HCT116 (cell line): ENCODE measurements around the gene ALB. TPM values are rescaled to one million over a fixed set of nuclear protein-coding genes. Genes with fewer than 3 reads are reported as not detected.

ENCODE experiments used
- ATAC-seq: fragments of 200-7000 bp; cut with Tn5 transposase; 2 replicates; pipeline ENCODE4 v1.9.1; 2020; ENCODE audit warnings: mild to moderate bottlenecking, moderate library complexity
- BruUV-seq: library from RNA; stranded (reverse); fragments of 400-500 nt; replicated peaks from 2 replicates; lab custom pipeline; 2021; lab: Mats Ljungman, UMichigan
- CTCF ChIA-PET: fragments of 300-600 bp; sonication (Branson Sonifier 250); formaldehyde crosslinking; loops from one replicate; lab custom pipeline; 2021; ENCODE audit warnings: antibody characterized with exemption; lab: Charles Lee
- POLR2A ChIA-PET: fragments of 300-600, 350-600 bp; sonication (Branson Sonifier 250); formaldehyde crosslinking; loops from one replicate; lab custom pipeline; 2021; ENCODE audit warnings: antibody characterized with exemption; lab: Charles Lee
- RAD21 ChIA-PET, 2 experiments: fragments of 300-600 bp; sonication (Branson Sonifier 250); formaldehyde crosslinking; loops; one replicate each; lab custom pipeline; 2023; ENCODE audit warnings: low total read pairs in 2 of 2; ENCODE audit not compliant: uncharacterized antibody in 2 of 2, unreplicated experiment in 2 of 2, low non-redundant PET in 1 of 2; lab: Charles Lee
- DNase-seq: peaks from one replicate; pipeline ENCODE4 v3.0.0-alpha.2; 2010; ENCODE audit warnings: low read depth, low spot score
- H2AFZ ChIP-seq: fragments of 200-600 bp; shearing (Covaris generic), sonication (generic); 2 replicates; pipeline ENCODE4 v1.6.1; 2017; ENCODE audit warnings: low read depth, mixed run types, mixed read lengths, antibody characterized with exemption, low read length; ENCODE audit not compliant: poor library complexity, severe bottlenecking
- H3K27ac ChIP-seq: 2 replicates; pipeline ENCODE4 v1.5.1; 2012; ENCODE audit warnings: low read depth, low read length
- H3K27me3 ChIP-seq: fragments of 200-600 bp; sonication (generic); 2 replicates; pipeline ENCODE4 v1.6.1; 2016; ENCODE audit warnings: mixed run types, low read length, mixed read lengths; ENCODE audit not compliant: insufficient read depth
- H3K36me3 ChIP-seq, 2 experiments: fragments of 200-500 bp in 1 of 2; fragments of 200-600 bp in 1 of 2; sonication (Bioruptor generic) in 1 of 2; sonication (generic) in 1 of 2; 2 replicates each; pipeline versions ENCODE4 v1.5.1 to v1.6.1; 2014 to 2016; ENCODE audit warnings: low read length in 2 of 2, inconsistent platforms in 1 of 2, mixed read lengths in 1 of 2, mixed run types in 1 of 2; ENCODE audit not compliant: insufficient read depth in 2 of 2, control insufficient read depth in 1 of 2
- H3K4me1 ChIP-seq, 2 experiments: fragments of 200-600 bp in 1 of 2; sonication (generic) in 1 of 2; 2 replicates each; pipeline versions ENCODE4 v1.5.1 to v1.6.1; 2012 to 2017; ENCODE audit warnings: low read length in 2 of 2, inconsistent platforms in 1 of 2, mild to moderate bottlenecking in 1 of 2, mixed read lengths in 1 of 2, mixed run types in 1 of 2, moderate library complexity in 1 of 2; ENCODE audit not compliant: insufficient read depth in 2 of 2, control insufficient read depth in 1 of 2
- H3K4me2 ChIP-seq: fragments of 200-600 bp; sonication (generic); 2 replicates; pipeline ENCODE4 v1.6.1; 2017; ENCODE audit warnings: mixed run types, low read length, mixed read lengths
- H3K4me3 ChIP-seq, 2 experiments: fragments of 200-600 bp in 1 of 2; sonication (generic) in 1 of 2; replicated peaks in 1 of 2; 2 replicates each; pipeline ENCODE4 v1.5.1; 2011 to 2016; ENCODE audit warnings: low read length in 2 of 2, control low read depth in 1 of 2, low read depth in 1 of 2, mild to moderate bottlenecking in 1 of 2, mixed read lengths in 1 of 2, mixed run types in 1 of 2
- H3K79me2 ChIP-seq: fragments of 200-600 bp; sonication (generic); 2 replicates; pipeline ENCODE4 v1.6.1; 2017; ENCODE audit warnings: mild to moderate bottlenecking, mixed run types, low read length, moderate library complexity, mixed read lengths; ENCODE audit not compliant: insufficient read depth
- H3K9ac ChIP-seq: fragments of 200-600 bp; sonication (generic); 2 replicates; pipeline ENCODE4 v1.6.1; 2016; ENCODE audit warnings: low read length, mixed read lengths
- H3K9me2 ChIP-seq: fragments of 200-600 bp; sonication (generic), shearing (Covaris generic); 2 replicates; pipeline ENCODE4 v1.6.1; 2017; ENCODE audit warnings: mixed run types, mild to moderate bottlenecking, moderate library complexity; ENCODE audit not compliant: insufficient read depth
- H3K9me3 ChIP-seq, 2 experiments: fragments of 200-500 bp in 1 of 2; fragments of 200-600 bp in 1 of 2; sonication (Bioruptor generic) in 1 of 2; sonication (generic) in 1 of 2; 2 replicates each; pipeline ENCODE4 v1.6.1; 2014 to 2017; ENCODE audit warnings: low read length in 2 of 2, mixed read lengths in 2 of 2, inconsistent platforms in 1 of 2, low read depth in 1 of 2, mild to moderate bottlenecking in 1 of 2, mixed run types in 1 of 2, moderate library complexity in 1 of 2; ENCODE audit not compliant: control insufficient read depth in 1 of 2, insufficient read depth in 1 of 2
- H4K20me1 ChIP-seq: fragments of 200-600 bp; sonication (generic), shearing (Covaris generic); 2 replicates; pipeline ENCODE4 v1.6.1; 2017; ENCODE audit warnings: mixed run types, mild to moderate bottlenecking, moderate library complexity; ENCODE audit not compliant: insufficient read depth
- CBX3 ChIP-seq: IDR thresholded peaks from 2 replicates; pipeline ENCODE4 v1.6.1; 2012; ENCODE audit warnings: low read depth
- EGR1 ChIP-seq: IDR thresholded peaks from 2 replicates; pipeline ENCODE4 v1.6.1; 2012; ENCODE audit warnings: low read depth
- ELF1 ChIP-seq: IDR thresholded peaks from 2 replicates; pipeline ENCODE4 v1.6.1; 2012; ENCODE audit warnings: low read depth, borderline replicate concordance
- EZH2 ChIP-seq: fragments of 200-600 bp; sonication (generic); IDR thresholded peaks from 2 replicates; pipeline ENCODE4 v1.6.1; 2017; ENCODE audit warnings: antibody characterized with exemption, mixed run types
- EZH2phosphoT487 ChIP-seq: fragments of 200-600 bp; IDR thresholded peaks from 2 replicates; pipeline ENCODE4 v1.6.1; 2018; ENCODE audit warnings: antibody characterized with exemption, borderline replicate concordance
- FOSL1 ChIP-seq: IDR thresholded peaks from 2 replicates; pipeline ENCODE4 v1.6.1; 2012; ENCODE audit warnings: low read depth
- JUND ChIP-seq: IDR thresholded peaks from 2 replicates; pipeline ENCODE4 v1.6.1; 2012
- MAX ChIP-seq: IDR thresholded peaks from 2 replicates; pipeline ENCODE4 v1.6.1; 2012
- POLR2A ChIP-seq: IDR thresholded peaks from 2 replicates; pipeline ENCODE4 v1.7.0; 2011; ENCODE audit warnings: borderline replicate concordance; ENCODE audit not compliant: insufficient read depth, insufficient read length; ENCODE audit errors: extremely low read depth
- POLR2AphosphoS5 ChIP-seq: IDR thresholded peaks from 2 replicates; pipeline ENCODE4 v1.6.1; 2011; ENCODE audit warnings: mild to moderate bottlenecking, low read depth, low read length, moderate library complexity
- RAD21 ChIP-seq: IDR thresholded peaks from 2 replicates; pipeline ENCODE4 v1.6.1; 2012; ENCODE audit warnings: low read depth, mild to moderate bottlenecking
- SIN3A ChIP-seq: IDR thresholded peaks from 2 replicates; pipeline ENCODE4 v1.6.1; 2012; ENCODE audit warnings: low read depth
- SRF ChIP-seq: IDR thresholded peaks from 2 replicates; pipeline ENCODE4 v1.6.1; 2012; ENCODE audit warnings: low read depth
- TCF7L2 ChIP-seq: IDR thresholded peaks from 2 replicates; pipeline ENCODE4 v1.7.0; 2011; ENCODE audit warnings: borderline replicate concordance, inconsistent platforms; ENCODE audit not compliant: insufficient read depth, insufficient read length; ENCODE audit errors: extremely low read depth
- YY1 ChIP-seq: IDR thresholded peaks from 2 replicates; pipeline ENCODE4 v1.6.1; 2011; ENCODE audit warnings: low read length, low read depth, moderate library complexity, mild to moderate bottlenecking; ENCODE audit not compliant: insufficient replicate concordance; ENCODE audit errors: extremely low read depth
- ZBTB33 ChIP-seq: IDR thresholded peaks from 2 replicates; pipeline ENCODE4 v1.6.1; 2011; ENCODE audit warnings: mild to moderate bottlenecking, low read length, moderate library complexity; ENCODE audit not compliant: insufficient replicate concordance; ENCODE audit errors: extremely low read depth
- ZNF274 ChIP-seq: fragments of 200-500 bp; sonication (Bioruptor generic); IDR thresholded peaks from 2 replicates; pipeline ENCODE4 v1.6.1; 2014; ENCODE audit warnings: mild to moderate bottlenecking, low read depth, low read length, inconsistent platforms
- intact Hi-C: fragments of 100-400 bp; cut with micrococcal nuclease; formaldehyde crosslinking; loops from 2 replicates; pipeline ENCODE4 v1.10.0; 2022
- total RNA-seq: library from RNA; stranded (reverse); gene quantifications from one replicate; pipeline ENCODE4 v1.2.1, GENCODE V29; 2021; ENCODE audit not compliant: unreplicated experiment

ALB gene
- total RNA-seq, 1 experiment from 2014 or later: 26.7 TPM

- Histone ChIP-seq H3K27me3 (no peaks in the 10 kb centered on the region), H3K27ac (no peak overlapping the region), H3K36me3 (no peaks in the 10 kb centered on the region), H4K20me1 (no peaks in the 10 kb centered on the region), H3K4me3 (no peak overlapping the region), H2AFZ (no peak overlapping the region), H3K9ac (no peak overlapping the region), H3K9me3 (no peaks in the 10 kb centered on the region), H3K79me2 (no peaks in the 10 kb centered on the region), H3K4me1 (no peaks in the 10 kb centered on the region), H3K4me2 (no peak overlapping the region), H3K9me2 (no peaks in the 10 kb centered on the region)
- ChIA-PET POLR2A (no interaction called here), CTCF (interaction anchor here (2.0 kb wide), 1 partner anchor 9 kb away, joined by 10 read pairs; no protein-coding TSS in a partner anchor), RAD21 (no interaction called here)
- ATAC-seq: no peak
- BruUV-seq: no TSS peak
- no peak for DNase-seq
- TF ChIP-seq JUND: no peak
- no peak for TF ChIP-seq MAX
- TF ChIP-seq ELF1: no peak
- no peak for TF ChIP-seq ZNF274
- TF ChIP-seq CBX3: no peak
- no peak for TF ChIP-seq EGR1
- no peak for TF ChIP-seq FOSL1
- TF ChIP-seq EZH2phosphoT487: no peak
- intact Hi-C loops: no loop called here
Observed at GRCh38 chr4:73436674-73437557, 32.8 kb downstream of the ALB start.

GRCh38 chr4:73437558-73437956, 33.5 kb downstream of the ALB start:
- H4K20me1 ChIP-seq: no peaks in the 10 kb centered on the region
- H3K9ac ChIP-seq: no peak overlapping the region
- ChIA-PET CTCF (interaction anchor here (2.0 kb wide), 1 partner anchor 8 kb away, joined by 10 read pairs; no protein-coding TSS in a partner anchor), POLR2A (no interaction called here), RAD21 (no interaction called here)
- ATAC-seq: no peak
- H3K4me3 ChIP-seq: no peak overlapping the region
- H2AFZ ChIP-seq: no peak overlapping the region
- no peaks in the 10 kb centered on the region for H3K36me3 ChIP-seq
- no peak overlapping the region for H3K4me2 ChIP-seq
- H3K9me3 ChIP-seq: no peaks in the 10 kb centered on the region
- H3K27me3 ChIP-seq: no peaks in the 10 kb centered on the region
- DNase-seq: no peak
- H3K79me2 ChIP-seq: no peaks in the 10 kb centered on the region
- no TSS peak for BruUV-seq
- H3K4me1 ChIP-seq: no peaks in the 10 kb centered on the region
- intact Hi-C loops: no loop called here
- H3K27ac ChIP-seq: no peak overlapping the region
- no peaks in the 10 kb centered on the region for H3K9me2 ChIP-seq
- TF ChIP-seq TCF7L2 (no peak), ELF1 (no peak), YY1 (no peak), FOSL1 (no peak), RAD21 (no peak), EZH2 (no peak), EGR1 (no peak), POLR2AphosphoS5 (no peak), POLR2A (no peak), ZBTB33 (no peak), SRF (no peak), SIN3A (no peak)
